ENCODE measurements around the gene RAB11FIP5. TPM values are rescaled to one million over a fixed set of nuclear protein-coding genes. Genes with fewer than 3 reads are reported as not detected.

RAB11FIP5 gene
- total RNA-seq, 1 experiment from 2014 or later, result 20.8 TPM

GRCh38 chr2:73068147-73068546 is 44.6 kb downstream of the RAB11FIP5 start (continued):
- TF ChIP-seq REST (IDR thresholded peaks at IDR 0.05; ENCODE audit: low read depth) (no peak), CEBPB (IDR thresholded peaks at IDR 0.05; ENCODE audit: low read depth) (no peak), YY1 (IDR thresholded peaks at IDR 0.05; ENCODE audit: extremely low read depth, insufficient replicate concordance, low read depth, low read length) (no peak), RAD21 (IDR thresholded peaks at IDR 0.05; ENCODE audit: low read depth) (no peak)

GRCh38 chr2:73067043-73067442 is 45.7 kb downstream of the RAB11FIP5 start:
- Histone ChIP-seq H3K9me2 (ENCODE audit: insufficient read depth) (no peaks in the 10 kb centered on the region), H3K4me1 (ENCODE audit: control insufficient read depth in 1 of 2, insufficient read depth in 2 of 2, low read length in 2 of 2) (peaks cover 36 to 58% of the 10 kb centered on the region in 2 experiments), H3K9ac (ENCODE audit: low read length) (no peak overlapping the region), H3K79me2 (ENCODE audit: insufficient read depth, low read length) (peaks cover 69% of the 10 kb centered on the region), H3K4me2 (ENCODE audit: low read length) (no peak overlapping the region), H2AFZ (ENCODE audit: low read depth, low read length, poor library complexity, severe bottlenecking) (no peak overlapping the region), H3K9me3 (ENCODE audit: control insufficient read depth in 1 of 2, insufficient read depth in 1 of 2, low read depth in 1 of 2, low read length in 2 of 2) (no peaks in the 10 kb centered on the region), H3K27me3 (ENCODE audit: insufficient read depth, low read length) (no peaks in the 10 kb centered on the region), H3K36me3 (ENCODE audit: control insufficient read depth in 1 of 2, insufficient read depth in 2 of 2, low read length in 2 of 2) (no peaks in the 10 kb centered on the region), H3K27ac (ENCODE audit: low read depth, low read length) (no peak overlapping the region), H4K20me1 (ENCODE audit: insufficient read depth) (no peaks in the 10 kb centered on the region), H3K4me3 (replicated peaks in 1 of 2; ENCODE audit: low read depth in 1 of 2, low read length in 2 of 2) (no peak overlapping the region)
- ATAC-seq (no peak), DNase-seq (ENCODE audit: low read depth, low spot score) (no peak)
- ChIA-PET POLR2A (no interaction called here), RAD21 (ENCODE audit: low non-redundant PET in 1 of 2, low total read pairs in 2 of 2, uncharacterized antibody in 2 of 2, unreplicated experiment in 2 of 2) (no interaction called here), CTCF (no interaction called here)
- no TSS peak for BruUV-seq (replicated peaks)
- intact Hi-C loops (cut with micrococcal nuclease), result no loop called here
- TF ChIP-seq SIN3A (IDR thresholded peaks at IDR 0.05; ENCODE audit: low read depth) (no peak), EZH2 (IDR thresholded peaks at IDR 0.05) (no peak), ZNF274 (IDR thresholded peaks at IDR 0.05; ENCODE audit: low read depth, low read length) (no peak), CBX3 (IDR thresholded peaks at IDR 0.05; ENCODE audit: low read depth) (no peak), REST (IDR thresholded peaks at IDR 0.05; ENCODE audit: low read depth) (no peak), RAD21 (IDR thresholded peaks at IDR 0.05; ENCODE audit: low read depth) (no peak), SRF (IDR thresholded peaks at IDR 0.05; ENCODE audit: low read depth) (no peak), ATF3 (IDR thresholded peaks at IDR 0.05) (no peak), ELF1 (IDR thresholded peaks at IDR 0.05; ENCODE audit: borderline replicate concordance, low read depth) (no peak), ZFX (IDR thresholded peaks at IDR 0.05) (no peak), YY1 (IDR thresholded peaks at IDR 0.05; ENCODE audit: extremely low read depth, insufficient replicate concordance, low read depth, low read length) (no peak), CTCF (IDR thresholded peaks at IDR 0.05 in 2 of 3, conservative IDR thresholded peaks at IDR 0.05 in 1 of 3; ENCODE audit: borderline replicate concordance in 1 of 3, insufficient read depth in 1 of 3, low read depth in 2 of 3, low read length in 2 of 3) (no peak), POLR2AphosphoS5 (IDR thresholded peaks at IDR 0.05; ENCODE audit: low read depth, low read length) (no peak), CEBPB (IDR thresholded peaks at IDR 0.05; ENCODE audit: low read depth) (no peak), JUND (IDR thresholded peaks at IDR 0.05) (no peak)

All from HCT116 (cell line).